ENCODE results near the gene EFNB1. TPM values are rescaled to one million over a fixed set of nuclear protein-coding genes. Genes with fewer than 3 reads are reported as not detected.

EFNB1 gene
- total and polyA plus RNA-seq, 2 experiments from 2014 or later: 1.3 to 2.7 TPM

DNA sequence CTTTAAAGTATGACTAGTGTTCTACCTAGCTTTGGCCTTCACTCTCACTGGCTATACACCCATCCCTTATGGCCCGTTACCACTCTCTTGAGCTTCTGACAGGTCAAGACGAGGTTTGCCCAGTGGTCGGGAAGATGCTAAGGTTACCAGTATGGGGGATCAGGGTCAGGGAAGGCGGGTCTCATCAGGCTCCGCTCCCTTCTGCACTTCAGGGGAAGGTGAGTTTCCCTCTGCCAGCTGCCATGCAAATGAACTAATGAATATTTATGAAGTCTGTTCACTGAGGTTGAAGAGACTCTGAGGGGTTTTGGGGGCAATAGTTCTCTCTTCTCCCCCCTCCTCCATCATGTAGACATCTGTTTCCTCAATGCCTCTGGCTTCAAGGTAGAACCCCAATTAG, 6.6 kb downstream of the EFNB1 start:
- no peaks in the 10 kb centered on the region; the same call in 1 of the 2 replicates for H4K20me1 ChIP-seq (replicated peaks; ENCODE audit: insufficient read depth)
- peaks cover 33% of the 10 kb centered on the region for H3K27me3 Mint-ChIP-seq (ENCODE audit: insufficient read depth, low read depth, poor library complexity)

DNA sequence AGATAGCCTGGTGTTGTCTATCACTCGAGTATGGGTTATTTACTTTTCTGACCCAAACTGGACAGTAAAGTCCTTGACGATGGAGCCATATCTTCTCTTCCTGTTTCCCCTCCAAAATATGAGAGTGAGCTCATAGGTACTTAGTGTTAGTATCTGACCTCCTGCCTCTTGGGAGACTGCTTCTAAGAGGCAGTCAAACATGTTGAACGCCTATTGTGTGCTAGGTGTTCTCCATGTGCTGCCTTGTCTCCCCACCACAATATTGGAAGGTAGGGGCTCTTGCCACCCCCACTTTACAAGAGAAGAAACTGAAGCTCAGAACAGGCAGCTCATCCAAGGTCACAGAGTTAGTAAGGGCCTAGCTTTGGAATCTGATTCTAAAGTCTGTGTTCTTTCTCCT, 8.3 kb downstream of the EFNB1 start:
- Histone ChIP-seq H3K27ac (ENCODE audit: low read depth) (no peak overlapping the region), H4K20me1 (replicated peaks; ENCODE audit: insufficient read depth) (no peaks in the 10 kb centered on the region; the same call in 1 of the 2 replicates), H2AFZ (no peak overlapping the region), H3K79me2 (replicated peaks; ENCODE audit: insufficient read depth) (no peaks in the 10 kb centered on the region), H3K4me1 (ENCODE audit: insufficient read depth) (peaks cover 5% of the 10 kb centered on the region; the same call in 1 of the 2 replicates), H3F3A (replicated peaks; ENCODE audit: low read depth) (no peaks in the 10 kb centered on the region), H3K27me3 (ENCODE audit: insufficient read depth) (peaks cover 41% of the 10 kb centered on the region), H3K4me2 (no peak overlapping the region), H3K9me2 (ENCODE audit: insufficient read depth) (no peaks in the 10 kb centered on the region), H3K4me3 (no peak overlapping the region), H3K36me3 (ENCODE audit: insufficient read depth) (no peaks in the 10 kb centered on the region)
- Mint-ChIP-seq H3K36me3 (ENCODE audit: low read depth) (peaks cover 3% of the 10 kb centered on the region; the same call in 2 of the 3 replicates), H3K4me3 (no peak overlapping the region), H3K27ac (no peak overlapping the region), H3K27me3 (ENCODE audit: insufficient read depth, low read depth, poor library complexity) (peaks cover 19% of the 10 kb centered on the region), H3K4me1 (peaks cover 12% of the 10 kb centered on the region), H3K9me3 (no peaks in the 10 kb centered on the region)
- no peak for ATAC-seq
- no peak for TF ChIP-seq ZNF331 (CRISPR knock-in tag; IDR thresholded peaks at IDR 0.05; ENCODE audit: low read depth)
- TF ChIP-seq POLR2AphosphoS5 (IDR thresholded peaks at IDR 0.05; ENCODE audit: low read depth): no peak
- TF ChIP-seq EZH2 (IDR thresholded peaks at IDR 0.05; ENCODE audit: low read depth, unreplicated experiment): no peak
- TF ChIP-seq ZNF114 (CRISPR knock-in tag; IDR thresholded peaks at IDR 0.05): no peak
- TF ChIP-seq, protein P1, sequence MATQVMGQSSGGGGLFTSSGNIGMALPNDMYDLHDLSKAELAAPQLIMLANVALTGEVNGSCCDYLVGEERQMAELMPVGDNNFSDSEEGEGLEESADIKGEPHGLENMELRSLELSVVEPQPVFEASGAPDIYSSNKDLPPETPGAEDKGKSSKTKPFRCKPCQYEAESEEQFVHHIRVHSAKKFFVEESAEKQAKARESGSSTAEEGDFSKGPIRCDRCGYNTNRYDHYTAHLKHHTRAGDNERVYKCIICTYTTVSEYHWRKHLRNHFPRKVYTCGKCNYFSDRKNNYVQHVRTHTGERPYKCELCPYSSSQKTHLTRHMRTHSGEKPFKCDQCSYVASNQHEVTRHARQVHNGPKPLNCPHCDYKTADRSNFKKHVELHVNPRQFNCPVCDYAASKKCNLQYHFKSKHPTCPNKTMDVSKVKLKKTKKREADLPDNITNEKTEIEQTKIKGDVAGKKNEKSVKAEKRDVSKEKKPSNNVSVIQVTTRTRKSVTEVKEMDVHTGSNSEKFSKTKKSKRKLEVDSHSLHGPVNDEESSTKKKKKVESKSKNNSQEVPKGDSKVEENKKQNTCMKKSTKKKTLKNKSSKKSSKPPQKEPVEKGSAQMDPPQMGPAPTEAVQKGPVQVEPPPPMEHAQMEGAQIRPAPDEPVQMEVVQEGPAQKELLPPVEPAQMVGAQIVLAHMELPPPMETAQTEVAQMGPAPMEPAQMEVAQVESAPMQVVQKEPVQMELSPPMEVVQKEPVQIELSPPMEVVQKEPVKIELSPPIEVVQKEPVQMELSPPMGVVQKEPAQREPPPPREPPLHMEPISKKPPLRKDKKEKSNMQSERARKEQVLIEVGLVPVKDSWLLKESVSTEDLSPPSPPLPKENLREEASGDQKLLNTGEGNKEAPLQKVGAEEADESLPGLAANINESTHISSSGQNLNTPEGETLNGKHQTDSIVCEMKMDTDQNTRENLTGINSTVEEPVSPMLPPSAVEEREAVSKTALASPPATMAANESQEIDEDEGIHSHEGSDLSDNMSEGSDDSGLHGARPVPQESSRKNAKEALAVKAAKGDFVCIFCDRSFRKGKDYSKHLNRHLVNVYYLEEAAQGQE (IDR thresholded peaks at IDR 0.05; ENCODE audit: unreplicated experiment): no peak
- TF ChIP-seq JUNB (IDR thresholded peaks at IDR 0.05; ENCODE audit: unreplicated experiment): no peak
- no peak for TF ChIP-seq CREB1 (CRISPR knock-in tag; IDR thresholded peaks at IDR 0.05; ENCODE audit: low read depth)
- TF ChIP-seq, protein P2, sequence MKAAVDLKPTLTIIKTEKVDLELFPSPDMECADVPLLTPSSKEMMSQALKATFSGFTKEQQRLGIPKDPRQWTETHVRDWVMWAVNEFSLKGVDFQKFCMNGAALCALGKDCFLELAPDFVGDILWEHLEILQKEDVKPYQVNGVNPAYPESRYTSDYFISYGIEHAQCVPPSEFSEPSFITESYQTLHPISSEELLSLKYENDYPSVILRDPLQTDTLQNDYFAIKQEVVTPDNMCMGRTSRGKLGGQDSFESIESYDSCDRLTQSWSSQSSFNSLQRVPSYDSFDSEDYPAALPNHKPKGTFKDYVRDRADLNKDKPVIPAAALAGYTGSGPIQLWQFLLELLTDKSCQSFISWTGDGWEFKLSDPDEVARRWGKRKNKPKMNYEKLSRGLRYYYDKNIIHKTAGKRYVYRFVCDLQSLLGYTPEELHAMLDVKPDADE (IDR thresholded peaks at IDR 0.05): no peak
- TF ChIP-seq NANOG (IDR thresholded peaks at IDR 0.05; ENCODE audit: borderline replicate concordance): no peak
- TF ChIP-seq STAT1 (IDR thresholded peaks at IDR 0.05; ENCODE audit: unreplicated experiment): no peak
- no peak for DNase-seq (ENCODE audit: low spot score)

More for the DNA sequence above, 6.6 kb downstream of the EFNB1 start:
- ATAC-seq (no peak), DNase-seq (ENCODE audit: low spot score) (no peak)
- H3K36me3 ChIP-seq (ENCODE audit: insufficient read depth): no peaks in the 10 kb centered on the region
- no peaks in the 10 kb centered on the region for H3F3A ChIP-seq (replicated peaks; ENCODE audit: low read depth)
- no peaks in the 10 kb centered on the region for H3K79me2 ChIP-seq (replicated peaks; ENCODE audit: insufficient read depth)
- no peak overlapping the region for H2AFZ ChIP-seq
- H3K9me2 ChIP-seq (ENCODE audit: insufficient read depth): no peaks in the 10 kb centered on the region
- peaks cover 57% of the 10 kb centered on the region for H3K27me3 ChIP-seq (ENCODE audit: insufficient read depth)
- peaks cover 21% of the 10 kb centered on the region; the same call in 2 of the 3 replicates for H3K4me1 Mint-ChIP-seq
- no peak overlapping the region for H3K4me3 Mint-ChIP-seq
- peaks cover 14% of the 10 kb centered on the region; the same call in 1 of the 2 replicates for H3K4me1 ChIP-seq (ENCODE audit: insufficient read depth)
- no peak overlapping the region for H3K27ac ChIP-seq (ENCODE audit: low read depth)
- TF ChIP-seq, protein P1 (IDR thresholded peaks at IDR 0.05; ENCODE audit: unreplicated experiment): no peak
- TF ChIP-seq CREB1 (CRISPR knock-in tag; IDR thresholded peaks at IDR 0.05; ENCODE audit: low read depth) (no peak), JUNB (IDR thresholded peaks at IDR 0.05; ENCODE audit: unreplicated experiment) (no peak), POLR2AphosphoS5 (IDR thresholded peaks at IDR 0.05; ENCODE audit: low read depth) (no peak), EZH2 (IDR thresholded peaks at IDR 0.05; ENCODE audit: low read depth, unreplicated experiment) (no peak), EZH2phosphoT487 (IDR thresholded peaks at IDR 0.05; ENCODE audit: unreplicated experiment) (no peak), STAT1 (IDR thresholded peaks at IDR 0.05; ENCODE audit: unreplicated experiment) (no peak)
- no peak overlapping the region for H3K4me3 ChIP-seq
- no peaks in the 10 kb centered on the region; the same call in 2 of the 3 replicates for H3K36me3 Mint-ChIP-seq (ENCODE audit: low read depth)
- H3K9me3 Mint-ChIP-seq: no peaks in the 10 kb centered on the region
- no peak overlapping the region for H3K4me2 ChIP-seq
- H3K27ac Mint-ChIP-seq: no peak overlapping the region

All from GM23338 (cell line).